Iris pigment epithelial cell (primary cell): Measurements from ENCODE around the gene MAL.
A peak's percentile ranks its signal among the peaks of the same experiment; 100 is the strongest.
"Not testable (repeated sequence)": the region's sequence is repeated elsewhere in the genome, so short reads cannot be mapped to it uniquely, and the experiment has no call there.

Experiments used
- DNase-seq: peaks from one replicate; pipeline ENCODE4 v3.0.0-alpha.2; 2011; ENCODE audit warnings: low read depth

MAL gene

DNA sequence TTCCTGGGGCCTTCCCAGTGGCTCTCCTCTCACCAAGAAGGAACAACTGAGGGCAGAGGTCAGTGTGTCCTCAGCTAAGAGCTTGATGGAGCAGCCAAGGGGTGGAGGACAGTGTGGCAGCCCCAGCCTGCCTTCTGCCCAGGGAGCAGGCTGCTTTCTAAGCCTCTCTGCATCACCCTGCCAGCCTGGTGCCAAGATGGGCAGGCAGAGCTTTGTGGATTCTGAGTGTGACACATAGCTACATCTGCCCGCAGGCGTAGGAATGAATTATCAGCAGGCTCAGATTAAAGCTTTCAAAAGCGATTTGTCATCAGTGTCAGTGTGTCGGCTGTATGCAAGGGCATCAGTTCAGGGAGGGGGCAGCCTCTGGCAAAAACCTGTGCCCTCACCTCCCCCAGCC is 8.7 kb downstream of the MAL start:
- no peak for DNase-seq

DNA sequence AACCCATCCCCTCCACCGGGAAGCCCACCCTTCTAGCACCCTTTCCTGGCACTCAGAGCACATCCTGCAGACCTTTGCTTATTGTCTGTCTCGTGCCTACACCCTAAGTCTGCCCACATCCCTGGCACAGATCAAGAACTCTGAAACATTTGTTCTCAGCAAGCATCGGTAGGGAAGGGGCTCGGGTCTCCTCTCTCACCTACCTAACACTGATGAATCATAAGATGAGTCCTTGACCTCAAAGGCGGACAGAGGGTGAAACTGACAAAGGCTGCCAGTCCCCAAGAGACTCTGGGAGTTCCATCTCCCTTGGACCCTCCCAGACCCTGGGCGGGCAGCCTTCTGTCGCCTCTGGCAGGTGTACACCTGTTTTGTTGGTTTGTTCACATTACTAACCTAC is 9.3 kb downstream of the MAL start:
- DNase-seq = no peak

DNA sequence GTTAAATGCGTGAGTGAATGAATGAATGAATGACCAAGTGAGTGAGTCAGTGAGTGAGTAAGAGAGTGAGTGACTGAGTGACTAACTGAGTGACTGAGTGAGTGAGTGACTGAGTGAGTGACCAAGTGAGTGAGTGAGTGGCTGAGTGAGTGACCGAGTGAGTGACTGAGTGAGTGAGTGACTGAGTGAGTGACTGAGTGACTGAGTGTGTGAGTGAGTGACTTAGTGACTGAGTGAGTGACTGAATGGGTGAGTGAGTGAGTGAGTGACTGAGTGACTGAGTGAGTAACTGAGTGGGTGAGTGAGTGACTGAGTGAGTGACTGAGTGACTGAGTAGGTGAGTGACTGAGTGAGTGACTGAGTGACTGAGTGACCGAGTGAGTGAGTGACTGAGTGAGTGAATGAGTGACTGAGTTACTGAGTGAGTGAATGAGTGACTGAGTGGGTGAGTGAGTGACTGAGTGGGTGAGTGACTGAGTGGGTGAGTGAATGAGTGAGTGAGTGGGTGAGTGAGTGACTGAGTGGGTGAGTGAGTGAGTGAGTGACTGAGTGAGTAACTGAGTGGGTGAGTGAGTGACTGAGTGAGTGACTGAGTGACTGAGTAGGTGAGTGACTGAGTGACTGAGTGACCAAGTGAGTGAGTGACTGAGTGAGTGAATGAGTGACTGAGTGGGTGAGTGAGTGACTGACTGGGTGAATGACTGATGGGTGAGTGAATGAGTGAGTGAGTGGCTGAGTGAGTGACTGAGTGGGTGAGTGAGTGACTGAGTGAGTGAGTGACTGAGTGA is 11.3 kb downstream of the MAL start:
- DNase-seq = no peak

DNA sequence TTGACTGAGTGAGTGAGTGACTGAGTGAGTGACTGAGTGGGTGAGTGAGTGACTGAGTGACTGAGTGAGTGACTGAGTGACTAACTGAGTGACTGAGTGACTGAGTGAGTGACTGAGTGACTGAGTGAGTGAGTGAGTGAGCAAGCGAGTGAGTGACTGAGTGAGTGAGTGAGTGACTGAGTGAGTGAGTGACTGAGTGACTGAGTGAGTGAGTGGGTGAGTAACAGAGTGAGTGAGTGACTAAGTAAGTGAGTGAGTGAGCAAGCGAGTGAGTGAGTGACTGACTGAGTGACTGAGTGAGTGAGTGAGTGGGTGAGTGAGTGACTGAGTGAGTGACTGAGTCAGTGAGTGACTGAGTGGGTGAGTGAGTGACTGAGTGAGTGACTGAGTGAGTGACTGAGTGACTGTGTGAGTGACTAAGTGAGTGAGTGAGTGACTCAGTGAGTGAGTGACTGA is 11.9 kb downstream of the MAL start:
- DNase-seq = no peak

DNA sequence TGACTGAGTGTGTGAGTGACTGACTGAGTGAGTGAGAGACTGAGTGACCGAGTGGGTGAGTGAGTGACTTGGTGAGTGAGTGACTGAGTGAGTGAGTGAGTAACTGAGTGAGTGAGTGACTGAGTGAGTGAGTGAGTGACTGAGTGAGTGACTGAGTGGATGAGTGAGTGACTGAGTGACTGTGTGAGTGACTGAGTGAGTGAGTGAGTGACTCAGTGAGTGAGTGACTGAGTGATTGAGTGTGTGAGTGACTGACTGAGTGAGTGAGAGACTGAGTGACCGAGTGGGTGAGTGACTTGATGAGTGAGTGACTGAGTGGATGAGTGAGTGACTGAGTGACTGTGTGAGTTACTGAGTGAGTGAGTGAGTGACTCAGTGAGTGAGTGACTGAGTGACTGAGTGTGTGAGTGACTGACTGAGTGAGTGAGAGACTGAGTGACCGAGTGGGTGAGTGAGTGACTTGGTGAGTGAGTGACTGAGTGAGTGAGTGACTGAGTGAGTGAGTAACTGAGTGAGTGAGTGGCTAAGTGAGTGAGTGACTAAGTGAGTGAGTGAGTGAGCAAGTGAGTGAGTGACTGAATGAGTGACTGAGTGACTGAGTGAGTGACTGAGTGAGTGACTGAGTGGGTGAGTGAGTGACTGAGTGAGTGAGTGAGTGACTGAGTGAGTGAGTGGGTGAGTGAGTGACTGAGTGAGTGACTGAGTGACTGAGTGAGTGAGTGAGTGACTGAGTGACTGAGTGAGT is 12.5 kb downstream of the MAL start:
- not testable (repeated sequence) for DNase-seq

DNA sequence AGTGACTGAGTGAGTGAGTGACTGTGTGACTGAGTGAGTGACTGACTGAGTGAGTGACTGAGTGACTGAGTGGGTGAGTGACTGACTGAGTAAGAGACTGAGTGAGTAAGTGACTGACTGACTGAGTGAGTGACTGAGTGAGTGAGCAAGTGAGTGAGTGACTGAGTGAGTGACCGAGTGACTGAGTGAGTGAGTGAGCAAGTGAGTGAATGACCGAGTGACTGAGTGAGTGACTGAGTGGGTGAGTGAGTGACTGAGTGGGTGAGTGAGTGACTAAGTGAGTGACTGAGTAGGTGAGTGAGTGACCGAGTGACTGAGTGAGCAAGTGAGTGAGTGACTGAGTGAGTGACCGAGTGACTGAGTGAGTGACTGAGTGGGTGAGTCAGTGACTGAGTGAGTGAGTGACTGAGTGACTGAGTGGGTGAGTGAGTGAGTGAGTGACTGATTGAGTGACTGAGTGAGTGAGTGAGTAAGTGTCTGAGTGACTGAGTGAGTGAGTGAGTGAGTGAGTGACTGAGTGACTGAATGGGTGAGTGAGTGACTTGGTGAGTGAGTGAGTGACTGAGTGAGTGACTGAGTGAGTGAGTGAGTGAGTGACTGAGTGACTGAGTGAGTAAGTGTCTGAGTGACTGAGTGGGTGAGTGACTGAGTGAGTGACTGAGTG is 13.3 kb downstream of the MAL start:
- no peak for DNase-seq

DNA sequence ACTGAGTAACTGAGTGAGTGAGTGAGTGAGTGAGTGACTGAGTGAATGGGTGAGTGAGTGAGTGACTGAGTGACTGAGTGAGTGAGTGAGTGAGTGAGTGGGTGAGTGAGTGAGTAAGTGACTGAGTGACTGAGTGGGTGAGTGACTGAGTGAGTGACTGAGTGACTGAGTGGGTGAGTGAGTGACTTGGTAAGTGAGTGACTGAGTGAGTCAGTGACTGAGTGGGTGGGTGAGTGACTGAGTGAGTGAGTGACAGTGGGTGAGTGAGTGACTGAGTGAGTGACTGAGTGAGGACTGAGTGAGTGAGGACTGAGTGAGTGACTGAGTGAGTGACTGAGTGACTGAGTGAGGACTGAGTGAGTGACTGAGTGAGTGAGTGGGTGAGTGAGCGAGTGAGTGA is 13.9 kb downstream of the MAL start:
- DNase-seq = no peak

GRCh38 chr2:95039978-95040377 is 14.5 kb downstream of the MAL start:
- no peak for DNase-seq

GRCh38 chr2:95040426-95040825 is 14.9 kb downstream of the MAL start:
- no peak for DNase-seq

DNA sequence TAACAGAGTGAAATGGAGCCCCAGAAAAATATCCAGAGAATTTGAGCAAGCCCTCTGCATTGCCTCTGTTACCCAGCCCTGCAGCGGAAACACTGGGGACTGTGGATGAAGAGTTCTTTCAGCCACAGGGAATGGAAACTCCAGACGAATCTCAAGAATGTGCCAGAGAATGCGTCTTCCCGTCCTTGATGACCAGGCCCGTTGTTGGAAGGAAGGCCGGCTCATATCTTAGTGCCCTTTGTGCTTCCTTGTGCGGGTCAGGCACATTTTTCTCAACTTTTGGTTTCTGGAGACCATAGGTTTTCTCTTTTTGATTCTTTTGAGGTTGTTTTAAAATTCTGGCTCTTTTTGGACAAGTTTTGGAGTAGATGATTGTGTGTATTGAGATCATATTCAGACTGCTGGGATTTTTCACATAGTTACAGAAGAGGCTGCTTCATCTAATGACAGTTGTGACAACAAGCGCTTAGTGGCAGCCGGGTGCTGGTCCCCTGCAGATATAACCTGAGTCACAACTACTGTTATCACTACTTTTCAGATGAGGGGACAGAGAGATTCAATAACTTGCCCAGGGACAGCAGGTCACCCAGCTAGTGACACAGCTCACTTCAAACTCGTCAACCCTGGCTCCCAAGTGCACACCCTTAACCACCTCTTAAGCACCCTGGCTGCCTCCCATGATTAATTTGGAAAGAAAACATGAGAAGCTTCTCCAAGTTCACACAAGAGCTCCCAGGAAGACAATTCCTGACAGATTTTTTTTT is 15.7 kb downstream of the MAL start:
- DNase-seq = no peak

DNA sequence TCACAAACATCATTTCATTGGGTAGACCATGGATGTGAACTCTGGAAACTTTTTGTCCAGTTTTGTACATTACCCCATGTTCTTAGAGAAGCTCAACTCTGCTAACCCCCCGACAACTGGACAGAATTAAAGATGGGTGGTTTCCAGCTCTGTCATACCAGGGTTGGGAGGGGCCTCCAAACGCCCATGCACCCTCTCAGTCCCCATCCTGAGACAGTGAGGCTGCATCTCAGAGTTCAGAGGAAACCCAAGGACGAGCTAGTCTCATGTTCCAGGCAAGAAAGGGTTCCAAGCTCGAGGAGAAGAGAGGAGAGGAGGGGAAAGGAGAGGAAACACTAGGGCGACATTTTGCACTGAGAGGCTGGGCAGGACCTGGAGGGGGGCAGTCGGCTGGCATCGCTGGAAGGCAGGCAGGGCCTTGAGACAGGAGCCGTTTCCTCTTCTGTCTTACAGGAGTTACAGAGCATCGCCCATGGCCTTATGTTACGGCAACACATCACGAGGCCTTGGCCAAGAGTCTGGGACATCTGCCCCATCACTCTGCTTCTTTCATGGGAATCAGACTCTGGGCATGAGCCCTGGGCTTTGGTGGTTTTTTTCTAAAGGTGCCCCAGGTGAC is 16.4 kb downstream of the MAL start:
- DNase-seq = no peak

GRCh38 chr2:95042472-95043271 is 17.2 kb downstream of the MAL start:
- DNase-seq = no peak

DNA sequence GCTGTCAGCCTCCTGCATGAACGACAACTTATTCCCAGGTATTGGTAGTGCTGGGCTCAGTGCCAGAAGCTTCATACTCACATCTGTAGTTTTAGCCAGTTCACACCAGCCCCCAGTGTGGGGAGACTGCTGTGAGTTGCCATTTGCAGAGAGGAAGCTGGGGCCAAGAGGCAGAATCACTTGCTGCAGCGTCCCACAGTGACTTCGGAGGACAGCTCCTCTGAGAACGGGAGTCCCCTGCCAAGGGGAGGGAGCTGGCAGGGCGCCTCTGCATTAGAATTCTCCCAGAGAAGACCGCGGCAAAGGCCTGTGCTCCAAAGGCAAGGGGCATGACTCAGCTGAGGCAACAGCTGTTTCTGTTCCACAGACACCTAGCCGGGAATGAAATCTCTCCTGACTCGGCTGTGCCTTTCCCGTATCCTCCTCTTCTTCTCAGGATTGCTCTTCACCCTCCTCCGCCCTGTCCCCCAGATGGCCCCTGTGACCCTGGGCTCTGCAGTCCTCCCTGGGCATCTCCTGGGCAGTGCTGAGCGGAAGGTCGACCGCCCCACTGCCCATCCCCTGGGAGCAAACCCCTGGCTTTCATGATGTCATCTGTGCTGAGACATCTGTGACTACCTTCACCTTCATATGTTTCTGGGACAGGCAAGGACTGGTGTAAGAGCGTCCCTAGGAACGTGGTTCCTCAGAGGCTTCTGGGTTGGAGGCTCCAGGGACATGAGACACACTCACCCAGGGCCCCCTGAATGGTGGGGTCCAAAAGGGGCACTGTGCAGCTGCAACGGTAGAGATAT is 18.0 kb downstream of the MAL start:
- DNase-seq = peak; percentile 66

- DNase-seq = no peak
Measured at GRCh38 chr2:95044601-95045000, 19.1 kb downstream of the MAL start.

- DNase-seq = no peak
Measured at GRCh38 chr2:95046371-95047112, 21.0 kb downstream of the MAL start.

DNA sequence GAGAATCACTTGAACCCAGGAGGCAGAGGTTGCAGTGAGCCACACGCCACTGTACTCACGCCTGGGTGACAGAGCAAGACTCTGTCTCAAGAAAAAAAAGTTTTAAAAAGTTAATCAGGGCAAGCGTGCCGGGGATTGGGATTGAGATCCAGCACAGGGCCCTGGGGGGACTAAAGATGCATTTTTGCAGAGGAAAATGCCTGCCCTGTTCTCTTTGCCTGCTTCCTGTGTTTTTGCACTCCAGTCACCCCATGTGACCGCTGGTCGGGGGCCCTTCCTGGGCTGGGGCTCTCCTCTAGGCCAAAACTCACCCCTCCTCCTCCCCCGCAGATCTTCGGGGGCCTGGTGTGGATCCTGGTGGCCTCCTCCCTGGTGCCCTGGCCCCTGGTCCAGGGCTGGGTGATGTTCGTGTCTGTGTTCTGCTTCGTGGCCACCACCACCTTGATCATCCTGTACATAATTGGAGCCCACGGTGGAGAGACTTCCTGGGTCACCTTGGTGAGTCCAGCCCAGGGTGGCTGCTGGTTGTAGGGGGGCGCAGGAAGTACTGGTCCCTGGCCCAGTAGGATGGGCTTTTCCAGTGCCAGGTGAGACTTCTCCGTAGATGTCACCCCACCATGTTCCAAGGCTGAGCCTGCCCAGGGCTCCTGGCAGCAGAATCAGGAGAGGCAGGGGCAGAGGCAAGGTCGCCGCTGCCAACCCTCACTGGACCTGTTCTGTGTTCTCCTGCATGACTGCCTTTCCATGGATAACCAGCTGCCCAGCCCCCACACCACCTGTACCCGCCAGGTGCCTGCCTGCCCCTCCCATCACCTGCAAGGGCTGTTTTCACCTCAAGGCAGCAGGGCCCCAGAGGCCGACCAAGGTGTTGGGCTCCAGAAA is 22.4 kb downstream of the MAL start:
- no peak for DNase-seq

DNA sequence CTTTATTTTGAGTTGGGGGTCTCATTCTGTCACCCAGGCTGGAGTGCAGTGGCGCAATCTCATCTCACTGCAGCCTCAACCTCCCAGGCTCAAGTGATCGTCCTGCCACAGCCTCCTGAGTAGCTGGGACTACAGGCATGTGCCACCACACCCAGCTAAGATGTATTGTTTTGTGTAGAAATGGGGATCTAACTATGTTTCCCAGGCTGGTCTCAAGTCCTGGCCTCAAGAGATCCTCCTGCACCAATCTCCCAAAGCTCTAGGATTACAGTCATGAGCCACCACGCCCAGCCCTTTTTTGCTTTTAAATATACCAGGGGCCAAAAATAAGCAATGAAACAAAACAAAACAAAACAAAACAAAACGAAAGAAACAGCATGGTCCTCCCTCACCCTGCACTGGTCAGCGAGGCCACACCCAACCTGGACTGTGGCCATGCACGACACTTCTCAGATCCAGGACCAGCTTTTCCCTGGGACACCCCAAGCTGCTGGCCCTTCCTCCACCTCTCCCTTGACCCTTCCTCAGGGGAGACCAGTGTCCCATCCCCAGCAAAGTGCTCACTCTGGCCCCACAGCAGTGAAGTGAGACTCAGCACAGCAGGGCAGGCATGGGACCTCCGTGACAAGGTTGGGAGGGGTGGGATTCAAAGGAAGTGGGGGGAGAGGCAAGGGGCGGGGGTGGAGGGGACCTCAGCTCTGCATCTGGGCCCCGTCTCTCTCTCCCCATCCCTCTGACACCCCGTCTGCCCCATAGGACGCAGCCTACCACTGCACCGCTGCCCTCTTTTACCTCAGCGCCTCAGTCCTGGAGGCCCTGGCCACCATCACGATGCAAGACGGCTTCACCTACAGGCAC is 23.5 kb downstream of the MAL start:
- no peak for DNase-seq

DNA sequence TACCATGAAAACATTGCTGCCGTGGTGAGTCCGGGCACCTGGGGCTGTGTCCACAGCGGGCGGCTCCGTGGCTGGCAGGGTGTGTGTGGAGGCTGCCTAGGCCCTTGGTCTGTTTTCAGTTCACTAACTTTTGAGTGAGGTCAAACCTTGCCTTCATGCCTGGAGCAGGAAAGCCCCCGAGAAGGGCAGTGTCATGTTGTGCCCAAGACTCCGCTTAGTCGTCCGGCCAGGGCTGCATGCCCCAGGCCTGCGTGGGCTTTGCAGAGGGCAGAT is 24.1 kb downstream of the MAL start:
- DNase-seq = no peak
